Transverse colon (tissue), 4 donors: ENCODE measurements around the gene BOD1. TPM values are rescaled to one million over a fixed set of nuclear protein-coding genes. Genes with fewer than 3 reads are reported as not detected.

Experiments used
- DNase-seq: peaks from one replicate; pipeline ENCODE4 v3.0.0-alpha.2; 2019
- H3K27ac ChIP-seq, 4 donors: fragments of 200-600 bp; sonication (generic); 2 replicates each; pipeline ENCODE4 v1.5.1; 2016 to 2018; ENCODE audit warnings: inconsistent platforms in 4 of 4
- H3K27me3 ChIP-seq: fragments of 200-600 bp; sonication (generic); 2 replicates; pipeline ENCODE4 v1.5.1; 2017; ENCODE audit warnings: inconsistent platforms
- H3K36me3 ChIP-seq, 4 donors: fragments of 200-600 bp; sonication (generic); 2 replicates each; pipeline ENCODE4 v1.5.1; 2017 to 2019; ENCODE audit warnings: inconsistent platforms in 4 of 4
- H3K4me1 ChIP-seq, 4 donors: fragments of 200-600 bp; sonication (generic); 2 replicates each; pipeline ENCODE4 v1.5.1; 2017 to 2020; ENCODE audit warnings: inconsistent platforms in 4 of 4
- H3K4me3 ChIP-seq, 4 donors: fragments of 200-600 bp; sonication (generic); 1 replicate in 1 of 4; 2 replicates in 3 of 4; pipeline versions ENCODE4 v1.5.1 to v1.6.1; 2017 to 2019; ENCODE audit warnings: inconsistent platforms in 4 of 4
- H3K9me3 ChIP-seq, 2 donors: fragments of 200-600 bp; sonication (generic); 2 replicates each; pipeline ENCODE4 v1.5.1; 2017 to 2019; ENCODE audit warnings: inconsistent platforms in 2 of 2
- EP300 ChIP-seq: sonication (generic); formaldehyde crosslinking; IDR thresholded peaks from one replicate; pipeline ENCODE4 v1.6.1; 2017; ENCODE audit warnings: antibody characterized with exemption, low read depth
- POLR2A ChIP-seq: fragments of 450-650 bp; IDR thresholded peaks from one replicate; pipeline ENCODE4 v1.6.1; 2016; ENCODE audit warnings: antibody characterized with exemption, mild to moderate bottlenecking, moderate library complexity
- POLR2AphosphoS5 ChIP-seq, 3 donors: sonication (generic); formaldehyde crosslinking; IDR thresholded peaks; one replicate each; pipeline ENCODE4 v1.6.1; 2016; ENCODE audit warnings: antibody characterized with exemption in 3 of 3
- WGBS, 2 donors: methylation state at CpG; one replicate each; pipeline ENCODE4 v1.1.5; 2018; ENCODE audit warnings: low coverage in 1 of 2; 5-methylcytosine and 5-hydroxymethylcytosine counted together
- in situ Hi-C, 4 donors: fragments of 200-750 bp; cut with MboI; loops; one replicate each; pipeline versions ENCODE4 v1.15.0 to v1.15.1; 2017; ENCODE audit warnings: low sequenced_read_pairs in 3 of 4, low pct_ligation_motif_present in 1 of 4, low pct_unique_long_range_greater_than_20kb in 1 of 4
- intact Hi-C: fragments of 100-400 bp; cut with DNase I; formaldehyde crosslinking; loops from one replicate; pipeline ENCODE4 v1.15.1; 2023; ENCODE audit warnings: low total_unique reads
- total RNA-seq, 4 donors: library from RNA; depleted of rRNA; stranded (reverse); fragments of >200 nt; gene quantifications; one replicate each; pipeline ENCODE4 v1.1.0, GENCODE V29; 2016
- TF ChIP-seq, protein P1 (sequence below), 5 experiments: fragments of 200-600 bp in 3 of 5; fragments of 450-650 bp in 2 of 5; sonication (generic) in 3 of 5; IDR thresholded peaks; 1 replicate in 2 of 5; 2 replicates in 3 of 5; pipeline ENCODE4 v1.5.1; 2016 to 2017; ENCODE audit warnings: antibody characterized with exemption in 5 of 5, inconsistent platforms in 3 of 5, mild to moderate bottlenecking in 2 of 5, moderate library complexity in 1 of 5

Gene BOD1
- total RNA-seq, 4 donors from 2014 or later = 5.6 to 38.6 (median 26.7) TPM

DNA sequence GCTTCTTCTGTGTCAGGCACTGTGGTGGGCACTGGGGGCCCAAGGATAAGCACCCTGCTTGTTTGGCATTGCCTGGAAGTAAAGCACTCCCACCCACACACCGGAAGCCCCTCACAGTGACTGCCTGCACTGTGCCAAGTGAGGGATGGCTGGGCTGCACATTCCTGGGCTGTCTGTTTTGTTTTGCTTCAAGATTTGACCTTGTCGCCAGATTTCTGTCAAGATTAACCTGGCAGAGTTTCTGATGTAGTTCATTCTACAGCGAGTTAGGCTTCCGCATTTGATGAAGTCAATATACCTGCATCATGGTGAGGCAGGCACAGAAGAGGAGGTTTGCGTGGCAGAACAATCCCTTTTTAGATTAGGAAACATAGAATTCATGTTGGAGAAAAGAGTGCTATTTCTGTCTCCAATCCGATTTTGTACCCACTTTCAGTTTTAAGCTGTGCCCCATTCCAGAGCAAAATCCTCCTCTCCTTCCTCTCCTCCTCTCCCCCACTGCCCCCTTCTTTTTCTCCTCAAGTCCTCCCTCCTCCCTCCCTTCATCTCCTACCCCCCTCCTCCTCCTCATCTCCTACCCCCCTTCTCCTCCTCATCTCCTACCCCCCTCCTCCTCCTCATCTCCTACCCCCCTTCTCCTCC lies 14.4 kb upstream of the BOD1 start:
- Histone ChIP-seq H3K9me3 (no peaks in the 10 kb centered on the region), H3K36me3 (no peaks in the 10 kb centered on the region), H3K4me3 (no peak overlapping the region), H3K27me3 (no peaks in the 10 kb centered on the region), H3K4me1 (no peaks in the 10 kb centered on the region), H3K27ac (no peak overlapping the region)
- DNase-seq = no peak
- intact Hi-C loops (no loop called here), in situ Hi-C loops (no loop called here)
- 59 to 80% methylated on average over 1 to 6 of the region's 6 CpGs for WGBS, 2 donors
- TF ChIP-seq POLR2AphosphoS5 (IDR thresholded peaks at IDR 0.05) = no peak
- no peak for TF ChIP-seq EP300
- TF ChIP-seq POLR2A = no peak
- TF ChIP-seq, protein P1, sequence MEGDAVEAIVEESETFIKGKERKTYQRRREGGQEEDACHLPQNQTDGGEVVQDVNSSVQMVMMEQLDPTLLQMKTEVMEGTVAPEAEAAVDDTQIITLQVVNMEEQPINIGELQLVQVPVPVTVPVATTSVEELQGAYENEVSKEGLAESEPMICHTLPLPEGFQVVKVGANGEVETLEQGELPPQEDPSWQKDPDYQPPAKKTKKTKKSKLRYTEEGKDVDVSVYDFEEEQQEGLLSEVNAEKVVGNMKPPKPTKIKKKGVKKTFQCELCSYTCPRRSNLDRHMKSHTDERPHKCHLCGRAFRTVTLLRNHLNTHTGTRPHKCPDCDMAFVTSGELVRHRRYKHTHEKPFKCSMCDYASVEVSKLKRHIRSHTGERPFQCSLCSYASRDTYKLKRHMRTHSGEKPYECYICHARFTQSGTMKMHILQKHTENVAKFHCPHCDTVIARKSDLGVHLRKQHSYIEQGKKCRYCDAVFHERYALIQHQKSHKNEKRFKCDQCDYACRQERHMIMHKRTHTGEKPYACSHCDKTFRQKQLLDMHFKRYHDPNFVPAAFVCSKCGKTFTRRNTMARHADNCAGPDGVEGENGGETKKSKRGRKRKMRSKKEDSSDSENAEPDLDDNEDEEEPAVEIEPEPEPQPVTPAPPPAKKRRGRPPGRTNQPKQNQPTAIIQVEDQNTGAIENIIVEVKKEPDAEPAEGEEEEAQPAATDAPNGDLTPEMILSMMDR (IDR thresholded peaks at IDR 0.05) = no peak

DNA sequence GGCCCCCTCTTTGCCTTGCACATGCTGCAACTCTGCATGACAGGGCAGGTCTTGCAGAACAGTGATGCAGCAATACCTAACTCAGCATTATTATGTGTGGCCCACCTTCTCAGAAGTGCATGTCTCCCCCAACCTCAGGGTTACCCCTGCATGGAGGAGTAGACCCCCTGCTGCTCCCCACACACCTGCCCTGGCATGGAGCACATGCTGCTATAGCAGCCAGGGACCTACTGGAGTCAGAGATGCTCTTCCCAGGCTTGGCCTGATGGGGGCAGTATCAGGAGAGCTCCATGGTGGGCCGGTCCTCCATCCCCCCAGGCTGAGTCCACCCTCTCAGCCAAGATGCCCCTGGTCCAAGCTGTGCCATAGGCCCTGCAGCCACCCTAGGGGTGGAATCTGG lies 13.2 kb upstream of the BOD1 start:
- intact Hi-C loops (no loop called here), in situ Hi-C loops (loop anchor here in 1 of 4 donors (5.0 kb wide), 1 partner anchor 338 kb away; no protein-coding TSS in a partner anchor)
- H3K4me1 ChIP-seq = no peaks in the 10 kb centered on the region
- no peak overlapping the region for H3K27ac ChIP-seq
- TF ChIP-seq EP300 (no peak), POLR2AphosphoS5 (IDR thresholded peaks at IDR 0.05) (no peak), POLR2A (no peak)
- TF ChIP-seq, protein P1 (IDR thresholded peaks at IDR 0.05) = no peak
- H3K9me3 ChIP-seq = no peaks in the 10 kb centered on the region
- H3K4me3 ChIP-seq = no peak overlapping the region
- WGBS, 2 donors = 60% methylated on average over 1 of the region's 1 CpG; no CpG with 5 or more reads in 1 of the 2 donors
- H3K27me3 ChIP-seq = no peaks in the 10 kb centered on the region
- no peaks in the 10 kb centered on the region for H3K36me3 ChIP-seq
- no peak for DNase-seq

DNA sequence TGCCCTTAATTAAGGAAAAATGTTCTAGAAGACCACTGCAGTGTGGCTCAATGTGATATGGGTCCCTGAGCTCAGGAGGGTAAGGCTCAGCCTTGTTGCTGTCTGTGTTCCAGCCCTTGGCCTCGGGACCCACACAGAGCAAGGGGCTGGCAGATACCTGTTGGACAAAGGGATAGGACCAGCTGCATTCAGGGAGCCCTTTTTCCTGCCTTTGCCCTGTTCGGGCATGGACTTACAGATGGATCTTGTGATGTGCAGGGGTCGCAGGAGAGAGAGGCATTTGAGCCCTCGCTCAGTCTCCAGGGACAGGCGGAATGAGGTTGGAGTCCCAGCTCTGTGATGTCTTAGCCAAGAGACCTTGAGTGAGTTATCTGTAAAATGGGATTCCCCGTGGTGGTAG lies 12.1 kb upstream of the BOD1 start:
- in situ Hi-C loops = loop anchor here in 1 of 4 donors (5.0 kb wide), 1 partner anchor 339 kb away; no protein-coding TSS in a partner anchor
- Histone ChIP-seq H3K27me3 (no peaks in the 10 kb centered on the region), H3K9me3 (no peaks in the 10 kb centered on the region), H3K27ac (no peak overlapping the region), H3K36me3 (no peaks in the 10 kb centered on the region), H3K4me3 (no peak overlapping the region), H3K4me1 (no peaks in the 10 kb centered on the region)
- no peak for DNase-seq
- 87% methylated on average over 6 of the region's 6 CpGs; no CpG with 5 or more reads in 1 of the 2 donors for WGBS, 2 donors
- TF ChIP-seq POLR2AphosphoS5 (IDR thresholded peaks at IDR 0.05) (no peak), POLR2A (no peak)
- TF ChIP-seq, protein P1 (IDR thresholded peaks at IDR 0.05) = no peak
- intact Hi-C loops = no loop called here

DNA sequence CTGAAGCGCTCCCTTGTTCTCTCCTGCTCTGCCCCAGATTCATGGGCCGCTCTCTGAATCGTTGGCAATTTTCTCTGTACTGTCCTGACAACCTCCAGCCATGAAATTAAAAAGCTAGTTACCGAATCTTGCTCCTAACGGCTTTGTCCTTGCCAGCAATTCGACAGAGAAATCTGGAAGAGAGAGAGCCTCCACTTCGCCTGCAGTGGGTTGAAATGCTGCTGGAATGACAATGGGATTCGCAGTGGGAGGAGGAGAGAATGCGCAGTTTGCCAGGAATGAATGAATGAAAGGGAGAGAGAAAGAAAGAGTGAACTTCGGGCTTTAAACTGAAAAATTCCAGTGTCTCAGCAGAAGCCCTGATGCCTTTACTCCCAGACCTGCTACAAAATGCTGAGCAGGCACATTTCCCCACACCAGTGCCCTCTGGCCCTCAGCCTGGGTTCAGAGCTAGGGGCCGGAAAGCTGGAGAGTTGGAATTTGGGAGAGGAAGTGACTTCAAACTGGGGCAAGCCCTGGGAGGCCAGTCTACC lies 11.5 kb upstream of the BOD1 start:
- no peak overlapping the region for H3K27ac ChIP-seq
- no peaks in the 10 kb centered on the region for H3K36me3 ChIP-seq
- in situ Hi-C loops = loop anchor here in 1 of 4 donors (5.0 kb wide), 1 partner anchor 339 kb away; no protein-coding TSS in a partner anchor
- H3K4me1 ChIP-seq = no peaks in the 10 kb centered on the region
- intact Hi-C loops = no loop called here
- H3K4me3 ChIP-seq = no peak overlapping the region
- no peaks in the 10 kb centered on the region for H3K27me3 ChIP-seq
- TF ChIP-seq, protein P1 (IDR thresholded peaks at IDR 0.05) = no peak
- TF ChIP-seq EP300 (no peak), POLR2AphosphoS5 (IDR thresholded peaks at IDR 0.05) (no peak), POLR2A (no peak)
- no peak for DNase-seq
- H3K9me3 ChIP-seq = no peaks in the 10 kb centered on the region
- WGBS, 2 donors = 75 to 79% methylated on average over 6 to 11 of the region's 11 CpGs
